ENCODE data around the gene CCDC112.

DNA sequence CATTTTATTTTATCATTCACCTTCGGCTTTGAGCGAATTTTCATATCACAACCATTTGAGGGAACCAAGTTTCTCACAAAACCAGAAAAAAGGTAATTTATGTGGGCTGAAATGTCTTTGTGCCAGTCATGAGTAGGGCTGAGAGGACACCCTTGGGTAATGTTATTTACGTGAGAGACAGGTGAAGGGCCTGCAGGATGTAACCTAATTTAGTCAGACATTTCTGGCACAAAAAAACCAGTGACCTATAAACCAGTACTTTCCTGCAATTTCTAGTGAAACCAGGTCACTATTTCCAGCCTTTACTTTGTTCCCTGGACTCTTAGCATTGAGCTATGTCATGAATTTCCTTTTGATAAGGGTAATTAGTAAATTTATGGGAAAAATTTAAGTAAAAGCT lies 17.2 kb upstream of the CCDC112 start:
- TF ChIP-seq SP1 (IDR thresholded peaks at IDR 0.05) (no peak), TARDBP (IDR thresholded peaks at IDR 0.05) (no peak), BHLHE40 (IDR thresholded peaks at IDR 0.05; ENCODE audit: borderline replicate concordance) (no peak), CTBP1 (IDR thresholded peaks at IDR 0.05; ENCODE audit: borderline replicate concordance) (no peak), ZNF384 (IDR thresholded peaks at IDR 0.05) (no peak), FOXK2 (IDR thresholded peaks at IDR 0.05) (no peak), SUZ12 (IDR thresholded peaks at IDR 0.05) (no peak), LEF1 (IDR thresholded peaks at IDR 0.05; ENCODE audit: borderline replicate concordance) (no peak), FOXM1 (IDR thresholded peaks at IDR 0.05; ENCODE audit: borderline replicate concordance) (no peak), ARNT (IDR thresholded peaks at IDR 0.05) (no peak), FOXA1 (IDR thresholded peaks at IDR 0.05) (no peak)
- TF ChIP-seq, protein P1, sequence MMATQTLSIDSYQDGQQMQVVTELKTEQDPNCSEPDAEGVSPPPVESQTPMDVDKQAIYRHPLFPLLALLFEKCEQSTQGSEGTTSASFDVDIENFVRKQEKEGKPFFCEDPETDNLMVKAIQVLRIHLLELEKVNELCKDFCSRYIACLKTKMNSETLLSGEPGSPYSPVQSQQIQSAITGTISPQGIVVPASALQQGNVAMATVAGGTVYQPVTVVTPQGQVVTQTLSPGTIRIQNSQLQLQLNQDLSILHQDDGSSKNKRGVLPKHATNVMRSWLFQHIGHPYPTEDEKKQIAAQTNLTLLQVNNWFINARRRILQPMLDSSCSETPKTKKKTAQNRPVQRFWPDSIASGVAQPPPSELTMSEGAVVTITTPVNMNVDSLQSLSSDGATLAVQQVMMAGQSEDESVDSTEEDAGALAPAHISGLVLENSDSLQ (IDR thresholded peaks at IDR 0.05): no peak

Data from HEK293T (cell line).